ENCODE data around the gene TMEM181. TPM values are rescaled to one million over a fixed set of nuclear protein-coding genes. Genes with fewer than 3 reads are reported as not detected.

TMEM181 gene
- total and polyA plus RNA-seq, 2 donors (not counting 1 experiment from before 2014, with no cell fraction given): 2.8 to 9.3 TPM

DNA sequence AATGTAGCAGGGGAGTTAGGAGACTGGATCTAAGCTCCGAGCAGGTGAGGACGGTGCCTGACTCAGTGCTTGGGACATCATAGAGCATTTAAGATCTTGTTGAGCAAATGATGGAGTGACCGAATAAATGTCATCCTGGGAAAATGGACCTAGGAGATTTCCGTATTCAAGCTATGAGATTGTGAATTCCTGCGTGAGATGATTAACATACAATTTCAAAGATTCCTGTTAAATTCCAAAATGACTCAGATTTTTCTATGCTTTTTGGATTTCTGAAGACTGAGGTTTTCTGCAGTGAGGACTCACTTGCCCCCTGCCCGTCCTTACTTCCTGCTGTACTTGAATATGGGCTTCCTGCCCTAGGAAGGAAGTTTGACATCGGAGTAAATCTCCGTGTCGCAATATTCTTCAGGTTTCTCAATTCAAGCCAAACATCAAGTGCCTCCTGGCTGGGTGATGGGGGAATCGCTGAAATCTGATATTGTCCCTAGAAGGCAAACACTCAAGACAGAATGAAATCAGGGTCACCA, 95.1 kb downstream of the TMEM181 start:
- H3K4me3 Mint-ChIP-seq: no peak overlapping the region
- peaks cover 0 to 7% (median 0%) of the 10 kb centered on the region in 4 experiments for H3K27me3 ChIP-seq (replicated peaks in 1 of 4; ENCODE audit: control extremely low read depth in 1 of 4, control insufficient read depth in 3 of 4, insufficient read depth in 4 of 4, low read length in 3 of 4)
- H3K36me3 ChIP-seq (replicated peaks in 1 of 2; ENCODE audit: control extremely low read depth in 1 of 2, control insufficient read depth in 1 of 2, extremely low read depth in 1 of 2, insufficient read depth in 2 of 2, low read length in 1 of 2): no peaks in the 10 kb centered on the region
- no peak overlapping the region for H3K9ac ChIP-seq (ENCODE audit: low read length)
- no peak overlapping the region for H3K27ac ChIP-seq (ENCODE audit: low read length in 2 of 2)
- ChIA-PET POLR2A (interaction anchor here (0.6 kb wide), 1 partner anchor 29 kb away, joined by 3 read pairs; no protein-coding TSS in a partner anchor), CTCF (no interaction called here)
- 80% methylated on average over 3 of the region's 10 CpGs for WGBS (ENCODE audit: insufficient coverage)
- no peak overlapping the region for H3K4me2 ChIP-seq (replicated peaks; ENCODE audit: low read depth, low read length, poor library complexity, severe bottlenecking)
- peaks cover 14% of the 10 kb centered on the region for H3K4me1 Mint-ChIP-seq
- H3K27ac Mint-ChIP-seq: no peak overlapping the region
- ATAC-seq (ENCODE audit: low read depth): no peak
- H3K9me3 ChIP-seq (ENCODE audit: control extremely low read depth in 1 of 3, control insufficient read depth in 2 of 3, insufficient read depth in 1 of 3, low read length in 2 of 3): no peaks in the 10 kb centered on the region
- no peak overlapping the region for H3K4me3 ChIP-seq (ENCODE audit: control extremely low read depth in 1 of 5, extremely low read depth in 1 of 5, insufficient read depth in 1 of 5, low read depth in 2 of 5, low read length in 4 of 5)
- H3K9me3 Mint-ChIP-seq (ENCODE audit: insufficient read depth): no peaks in the 10 kb centered on the region
- H4K20me1 ChIP-seq (ENCODE audit: control insufficient read depth, insufficient read depth, low read length, poor library complexity, severe bottlenecking): no peaks in the 10 kb centered on the region
- H2AFZ ChIP-seq (ENCODE audit: insufficient read depth, low read depth, low read length, poor library complexity, severe bottlenecking): no peak overlapping the region
- intact Hi-C loops (cut with micrococcal nuclease): no loop called here
- peaks cover 15% of the 10 kb centered on the region for H3K27me3 Mint-ChIP-seq
- TF ChIP-seq, protein P1, sequence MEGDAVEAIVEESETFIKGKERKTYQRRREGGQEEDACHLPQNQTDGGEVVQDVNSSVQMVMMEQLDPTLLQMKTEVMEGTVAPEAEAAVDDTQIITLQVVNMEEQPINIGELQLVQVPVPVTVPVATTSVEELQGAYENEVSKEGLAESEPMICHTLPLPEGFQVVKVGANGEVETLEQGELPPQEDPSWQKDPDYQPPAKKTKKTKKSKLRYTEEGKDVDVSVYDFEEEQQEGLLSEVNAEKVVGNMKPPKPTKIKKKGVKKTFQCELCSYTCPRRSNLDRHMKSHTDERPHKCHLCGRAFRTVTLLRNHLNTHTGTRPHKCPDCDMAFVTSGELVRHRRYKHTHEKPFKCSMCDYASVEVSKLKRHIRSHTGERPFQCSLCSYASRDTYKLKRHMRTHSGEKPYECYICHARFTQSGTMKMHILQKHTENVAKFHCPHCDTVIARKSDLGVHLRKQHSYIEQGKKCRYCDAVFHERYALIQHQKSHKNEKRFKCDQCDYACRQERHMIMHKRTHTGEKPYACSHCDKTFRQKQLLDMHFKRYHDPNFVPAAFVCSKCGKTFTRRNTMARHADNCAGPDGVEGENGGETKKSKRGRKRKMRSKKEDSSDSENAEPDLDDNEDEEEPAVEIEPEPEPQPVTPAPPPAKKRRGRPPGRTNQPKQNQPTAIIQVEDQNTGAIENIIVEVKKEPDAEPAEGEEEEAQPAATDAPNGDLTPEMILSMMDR (IDR thresholded peaks at IDR 0.05): no peak
- TF ChIP-seq EZH2 (IDR thresholded peaks at IDR 0.05; ENCODE audit: borderline replicate concordance, insufficient read depth, low read depth, low read length, poor library complexity, severe bottlenecking): no peak
- no peaks in the 10 kb centered on the region for H3K79me2 ChIP-seq (ENCODE audit: control insufficient read depth, insufficient read depth, low read length)
- DNase-seq: no peak
- peaks cover 5 to 8% of the 10 kb centered on the region in 2 donors for H3K4me1 ChIP-seq (ENCODE audit: control insufficient read depth in 2 of 2, insufficient read depth in 2 of 2, low read length in 2 of 2)

- Mint-ChIP-seq H3K4me1 (peaks cover 17% of the 10 kb centered on the region), H3K27me3 (peaks cover 15% of the 10 kb centered on the region), H3K9me3 (ENCODE audit: insufficient read depth) (no peaks in the 10 kb centered on the region), H3K27ac (no peak overlapping the region), H3K4me3 (no peak overlapping the region)
- Histone ChIP-seq H3K27me3 (replicated peaks in 1 of 4; ENCODE audit: control extremely low read depth in 1 of 4, control insufficient read depth in 3 of 4, insufficient read depth in 4 of 4, low read length in 3 of 4) (peaks cover 0 to 7% (median 0%) of the 10 kb centered on the region in 4 experiments), H3K9me3 (ENCODE audit: control extremely low read depth in 1 of 3, control insufficient read depth in 2 of 3, insufficient read depth in 1 of 3, low read length in 2 of 3) (no peaks in the 10 kb centered on the region), H3K4me2 (replicated peaks; ENCODE audit: low read depth, low read length, poor library complexity, severe bottlenecking) (no peak overlapping the region), H3K4me1 (ENCODE audit: control insufficient read depth in 2 of 2, insufficient read depth in 2 of 2, low read length in 2 of 2) (peaks cover 12% of the 10 kb centered on the region in 2 donors), H4K20me1 (ENCODE audit: control insufficient read depth, insufficient read depth, low read length, poor library complexity, severe bottlenecking) (no peaks in the 10 kb centered on the region), H3K4me3 (ENCODE audit: control extremely low read depth in 1 of 5, extremely low read depth in 1 of 5, insufficient read depth in 1 of 5, low read depth in 2 of 5, low read length in 4 of 5) (no peak overlapping the region), H3K36me3 (replicated peaks in 1 of 2; ENCODE audit: control extremely low read depth in 1 of 2, control insufficient read depth in 1 of 2, extremely low read depth in 1 of 2, insufficient read depth in 2 of 2, low read length in 1 of 2) (no peaks in the 10 kb centered on the region), H3K79me2 (ENCODE audit: control insufficient read depth, insufficient read depth, low read length) (no peaks in the 10 kb centered on the region), H3K9ac (ENCODE audit: low read length) (no peak overlapping the region), H3K27ac (ENCODE audit: low read length in 2 of 2) (no peak overlapping the region), H2AFZ (ENCODE audit: insufficient read depth, low read depth, low read length, poor library complexity, severe bottlenecking) (no peak overlapping the region)
- ATAC-seq (ENCODE audit: low read depth) (no peak), DNase-seq (no peak)
- ChIA-PET CTCF (no interaction called here), POLR2A (interaction anchor here (0.6 kb wide), 1 partner anchor 29 kb away, joined by 3 read pairs; no protein-coding TSS in a partner anchor)
- WGBS (ENCODE audit: insufficient coverage): 87% methylated on average over 15 of the region's 22 CpGs
- no peak for TF ChIP-seq EZH2 (IDR thresholded peaks at IDR 0.05; ENCODE audit: borderline replicate concordance, insufficient read depth, low read depth, low read length, poor library complexity, severe bottlenecking)
- TF ChIP-seq, protein P1 (IDR thresholded peaks at IDR 0.05): no peak
- intact Hi-C loops (cut with micrococcal nuclease): no loop called here
Measured at GRCh38 chr6:158655569-158656450, 95.9 kb downstream of the TMEM181 start.
